Measurements from ENCODE around the gene SERPINE2.
A peak's percentile ranks its signal among the peaks of the same experiment; 100 is the strongest.
"Not testable (repeated sequence)": the region's sequence is repeated elsewhere in the genome, so short reads cannot be mapped to it uniquely, and the experiment has no call there.

Gene SERPINE2

DNA sequence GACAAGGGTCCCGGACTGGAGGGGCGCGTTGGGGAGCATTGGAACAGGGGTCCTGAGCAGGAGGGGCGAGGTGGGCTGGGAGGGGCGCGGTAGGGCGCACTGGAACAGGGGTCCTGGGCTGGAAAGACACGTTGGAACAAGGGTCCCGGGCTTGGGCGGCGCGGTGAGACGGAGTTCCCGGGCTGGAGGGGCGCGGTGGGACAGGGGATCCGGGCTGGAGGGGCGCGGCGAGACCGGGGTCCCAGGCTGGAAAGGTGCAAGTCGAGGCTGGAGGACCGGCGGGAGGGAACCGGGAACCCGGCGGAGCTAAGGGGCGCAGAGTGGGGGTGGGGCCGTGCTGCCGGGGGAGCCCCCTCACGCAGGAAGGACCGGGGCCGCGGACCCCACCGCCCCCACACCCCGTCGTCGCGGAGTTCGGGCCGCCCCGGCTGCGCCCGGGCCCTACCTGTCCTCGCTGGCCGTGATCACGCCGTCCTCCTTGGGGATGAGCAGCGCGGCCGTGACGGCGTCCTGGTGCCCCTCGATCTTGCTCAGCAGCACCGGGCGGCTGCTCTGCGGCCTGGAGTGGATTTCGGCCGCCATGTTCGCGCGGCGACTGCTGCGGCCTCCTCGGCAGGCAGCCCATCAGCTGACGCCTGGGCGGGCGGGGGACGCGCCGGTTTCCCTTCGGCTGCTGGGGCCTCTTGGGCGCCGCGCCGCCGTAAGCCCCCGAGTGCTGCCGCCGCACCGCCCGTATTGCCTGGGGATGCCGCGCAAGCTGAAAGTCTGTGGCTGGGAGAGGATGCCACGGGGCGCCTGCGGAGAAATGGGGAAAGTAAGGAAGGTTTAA, 94.2 kb downstream of the SERPINE2 start, which contains the start of gene WDFY1:
Gene WDFY1, minus strand, starts transcription at position 633 of the 829 bp plus-strand sequence. Its CDS starts 51 bp downstream, at position 582.
- H3K4me3 ChIP-seq (ENCODE audit: low read depth, low read length), result peak within 1 kb of the TSS; percentile 83

DNA sequence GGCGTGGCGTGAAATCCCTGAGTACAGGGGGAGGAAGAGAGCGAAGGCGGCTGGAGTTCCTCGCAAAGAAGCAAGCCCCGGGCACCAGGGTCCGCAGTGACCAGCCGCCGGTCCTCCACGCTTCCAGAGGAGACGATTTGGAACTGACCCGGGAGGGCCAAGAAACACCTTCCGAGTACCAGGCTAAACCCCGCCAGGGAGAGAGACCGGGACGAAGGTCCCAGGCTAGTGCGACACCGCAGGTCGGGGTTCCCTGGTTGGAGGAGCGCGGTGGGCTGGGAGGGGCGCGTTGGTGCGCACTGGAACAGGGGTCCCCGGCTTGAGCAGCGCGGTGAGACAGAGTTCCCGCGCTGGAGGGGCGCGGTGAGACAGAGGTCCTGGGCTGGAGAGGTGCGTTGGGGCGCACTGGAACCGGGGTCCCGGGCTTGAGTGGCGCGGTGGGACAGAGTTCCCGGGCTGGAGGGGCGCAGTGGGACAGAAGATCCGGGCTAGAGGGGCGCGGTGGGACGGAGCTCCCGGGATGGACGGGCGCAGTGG, 94.9 kb downstream of the SERPINE2 start:
- peak overlapping the region; percentile 83 for H3K4me3 ChIP-seq (ENCODE audit: low read depth, low read length)

DNA sequence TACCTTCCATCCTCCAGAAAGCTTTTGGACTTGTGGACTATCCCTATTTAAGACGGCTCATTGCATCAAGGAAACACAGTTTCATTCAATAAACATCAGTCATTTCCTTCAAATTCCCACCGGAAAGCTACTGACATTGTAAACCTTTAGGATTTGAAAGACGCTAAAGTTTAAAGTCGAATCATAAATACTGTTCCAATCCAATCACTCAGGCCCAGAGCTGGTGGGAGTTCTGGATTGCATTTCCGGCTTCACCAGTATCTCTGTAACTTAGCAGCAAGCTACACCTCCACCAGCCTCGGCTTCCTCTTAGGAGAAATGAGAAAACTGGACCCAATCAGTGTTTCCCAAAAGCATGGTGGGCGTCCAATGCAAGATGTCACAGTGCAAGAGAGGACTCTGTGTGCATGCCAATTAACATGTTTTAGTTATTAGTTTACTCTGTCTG, 95.5 kb downstream of the SERPINE2 start:
- peak overlapping the region; percentile 83 for H3K4me3 ChIP-seq (ENCODE audit: low read depth, low read length)

DNA sequence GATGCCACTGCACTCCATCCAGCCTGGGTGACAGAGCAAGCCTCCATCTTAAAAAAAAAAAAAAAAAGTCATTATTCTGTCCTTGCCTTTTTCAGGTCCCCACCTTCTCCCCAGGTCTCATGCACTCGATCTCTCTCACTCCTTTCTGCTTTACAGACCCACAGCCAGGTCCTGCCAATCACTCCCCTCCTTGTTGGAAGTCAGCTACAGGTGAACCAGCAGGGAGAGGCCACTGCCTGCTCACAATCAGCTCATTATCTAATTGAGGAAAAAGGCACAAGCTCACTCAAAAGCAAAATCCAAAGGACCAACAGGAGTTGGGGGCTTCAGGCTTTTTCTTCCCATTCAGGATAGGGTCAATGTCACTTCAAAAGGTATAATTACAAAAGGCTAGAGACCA, 96.0 kb downstream of the SERPINE2 start:
- peak overlapping the region; percentile 8 for H3K4me3 ChIP-seq (ENCODE audit: low read depth, low read length)

DNA sequence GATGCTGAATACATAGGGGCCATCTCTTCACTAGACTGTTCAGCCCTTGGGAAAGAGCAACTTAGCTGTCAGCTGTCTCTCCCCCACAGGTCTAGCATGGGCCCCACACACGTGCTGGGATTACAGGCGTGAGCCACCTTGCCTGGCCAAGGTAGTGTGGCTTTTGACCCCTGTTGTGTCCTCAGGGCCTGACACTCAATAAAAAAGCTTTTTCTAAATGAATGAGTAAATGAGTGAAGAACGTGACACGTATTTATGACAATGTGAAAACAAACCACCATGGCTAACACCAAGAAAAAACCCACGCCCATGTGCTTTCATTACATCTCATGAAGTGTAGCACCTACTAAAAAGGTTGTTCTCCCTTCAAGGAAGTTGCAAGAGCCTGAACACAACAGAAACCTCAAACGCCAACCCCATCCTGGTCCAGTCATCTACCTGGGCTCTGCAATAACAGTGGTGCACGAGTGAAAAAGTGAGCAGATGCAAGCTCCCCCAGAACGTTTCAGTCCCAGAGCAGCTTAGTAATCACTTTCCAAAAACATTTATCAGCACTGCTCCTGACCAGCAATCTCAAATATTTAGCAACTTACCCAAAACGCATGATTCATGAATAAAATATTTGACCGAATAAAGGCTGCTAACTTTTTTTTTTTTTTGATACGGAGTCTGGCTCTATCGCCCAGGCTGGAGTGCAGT, 97.4 kb downstream of the SERPINE2 start:
- H3K4me3 ChIP-seq (ENCODE audit: low read depth, low read length), result no peak overlapping the region

DNA sequence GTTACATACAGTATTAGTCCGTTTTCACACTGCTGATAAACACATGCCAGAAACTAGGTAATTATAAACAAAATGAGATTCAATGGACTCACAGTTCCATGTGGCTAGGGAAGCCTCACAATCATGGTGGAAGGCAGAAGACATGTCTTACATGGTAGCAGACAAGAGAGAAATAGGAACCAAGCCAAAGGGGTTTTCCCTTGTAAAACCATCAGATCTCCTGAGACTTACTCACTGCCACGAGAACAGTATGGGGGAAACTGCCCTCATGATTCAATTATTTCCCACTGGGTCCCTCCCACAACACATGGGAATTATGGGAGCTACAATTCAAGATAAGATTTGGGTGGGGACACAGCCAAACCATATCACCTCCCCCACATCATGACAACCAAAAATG, 99.6 kb downstream of the SERPINE2 start:
- not testable (repeated sequence) for H3K4me3 ChIP-seq (ENCODE audit: low read depth, low read length)

DNA sequence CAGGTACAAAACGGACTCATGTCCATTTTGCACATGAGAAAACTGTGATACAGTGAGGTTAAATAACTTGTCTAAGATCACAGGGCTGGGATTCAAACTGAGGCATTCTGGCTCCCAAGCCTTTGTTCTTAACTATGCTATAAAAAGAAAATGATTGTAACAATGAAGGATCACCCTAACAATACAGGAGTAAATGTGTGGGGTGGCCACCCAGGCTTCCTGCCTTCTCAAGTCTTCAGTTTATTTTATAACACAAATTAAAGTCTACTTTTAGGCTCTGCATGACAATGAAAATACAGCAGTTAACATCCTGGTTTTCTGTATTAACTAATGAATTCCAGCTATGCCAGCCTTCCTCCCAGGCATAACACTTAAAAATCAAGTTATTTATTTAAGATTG, 101.6 kb downstream of the SERPINE2 start:
- H3K4me3 ChIP-seq (ENCODE audit: low read depth, low read length), result no peak overlapping the region

DNA sequence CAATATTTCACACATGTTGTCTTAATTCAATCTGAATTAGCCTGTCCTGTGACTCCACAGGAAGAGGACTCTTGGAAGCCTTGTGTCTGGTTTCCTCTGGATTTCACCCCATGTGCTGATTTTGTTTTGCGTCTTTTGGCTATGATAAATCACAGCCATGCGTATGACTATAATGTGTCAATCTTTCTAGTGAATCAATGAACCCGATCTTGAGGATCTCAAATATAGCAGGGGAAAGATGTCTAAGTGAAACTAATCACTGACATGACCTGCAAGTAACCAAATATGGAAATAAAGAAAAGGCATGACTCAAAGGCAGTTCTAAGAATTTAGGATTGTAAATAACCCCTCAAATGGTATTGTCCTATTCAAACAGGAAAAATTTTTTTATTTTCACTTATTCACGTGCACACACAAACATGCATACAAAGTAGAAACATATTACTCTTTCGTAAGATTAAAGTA, 102.2 kb downstream of the SERPINE2 start:
- no peak overlapping the region for H3K4me3 ChIP-seq (ENCODE audit: low read depth, low read length)

DNA sequence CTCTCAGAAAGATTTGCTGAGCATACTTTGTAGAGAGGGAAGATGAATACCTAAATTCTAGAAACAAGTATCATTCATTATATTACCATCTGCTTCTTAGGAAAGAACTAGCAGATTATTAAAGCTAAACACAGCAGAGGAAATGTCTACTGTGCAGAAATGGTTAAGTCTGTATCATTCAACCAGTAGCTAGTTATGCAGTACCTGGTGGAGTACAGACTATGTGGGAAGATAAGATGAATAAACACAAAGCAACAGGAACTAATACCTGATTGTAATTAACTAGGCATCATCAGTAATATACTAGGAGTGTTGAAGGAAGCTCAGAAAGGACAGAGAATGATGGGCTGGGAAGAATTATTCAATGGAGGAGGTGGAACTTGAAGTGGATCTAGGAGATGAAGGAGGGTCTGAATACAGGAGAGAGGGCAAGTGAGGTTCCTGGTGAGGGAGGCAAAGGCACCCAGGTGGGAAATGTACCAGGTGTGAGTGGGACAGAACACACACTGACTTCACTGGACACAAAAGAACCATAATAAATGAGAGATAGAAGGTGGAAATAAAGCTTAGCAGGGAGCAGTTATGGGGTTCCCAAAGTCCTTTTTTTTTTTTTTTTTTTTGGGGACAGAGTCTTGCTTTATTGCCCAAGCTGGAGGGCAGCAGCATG, 103.5 kb downstream of the SERPINE2 start:
- no peak overlapping the region for H3K4me3 ChIP-seq (ENCODE audit: low read depth, low read length)

DNA sequence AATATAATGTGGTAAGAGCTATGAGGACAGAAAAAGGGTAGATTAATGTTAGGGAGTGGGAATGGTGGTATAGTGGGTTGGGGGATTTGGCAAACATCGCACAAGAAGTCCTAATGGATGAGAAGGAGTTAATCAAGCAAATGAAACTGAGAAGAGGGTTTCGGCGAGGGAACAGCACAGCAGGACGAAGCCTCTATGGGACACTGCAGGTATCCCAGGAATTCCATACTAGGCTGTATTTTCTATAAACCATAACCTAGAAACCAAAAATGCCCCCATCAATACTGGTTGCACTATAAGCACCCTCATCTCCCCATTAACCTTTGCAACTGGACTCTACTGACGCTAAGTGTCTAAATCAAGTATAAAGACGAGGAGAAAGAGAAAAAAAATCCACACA, 104.2 kb downstream of the SERPINE2 start:
- H3K4me3 ChIP-seq (ENCODE audit: low read depth, low read length), result no peak overlapping the region

DNA sequence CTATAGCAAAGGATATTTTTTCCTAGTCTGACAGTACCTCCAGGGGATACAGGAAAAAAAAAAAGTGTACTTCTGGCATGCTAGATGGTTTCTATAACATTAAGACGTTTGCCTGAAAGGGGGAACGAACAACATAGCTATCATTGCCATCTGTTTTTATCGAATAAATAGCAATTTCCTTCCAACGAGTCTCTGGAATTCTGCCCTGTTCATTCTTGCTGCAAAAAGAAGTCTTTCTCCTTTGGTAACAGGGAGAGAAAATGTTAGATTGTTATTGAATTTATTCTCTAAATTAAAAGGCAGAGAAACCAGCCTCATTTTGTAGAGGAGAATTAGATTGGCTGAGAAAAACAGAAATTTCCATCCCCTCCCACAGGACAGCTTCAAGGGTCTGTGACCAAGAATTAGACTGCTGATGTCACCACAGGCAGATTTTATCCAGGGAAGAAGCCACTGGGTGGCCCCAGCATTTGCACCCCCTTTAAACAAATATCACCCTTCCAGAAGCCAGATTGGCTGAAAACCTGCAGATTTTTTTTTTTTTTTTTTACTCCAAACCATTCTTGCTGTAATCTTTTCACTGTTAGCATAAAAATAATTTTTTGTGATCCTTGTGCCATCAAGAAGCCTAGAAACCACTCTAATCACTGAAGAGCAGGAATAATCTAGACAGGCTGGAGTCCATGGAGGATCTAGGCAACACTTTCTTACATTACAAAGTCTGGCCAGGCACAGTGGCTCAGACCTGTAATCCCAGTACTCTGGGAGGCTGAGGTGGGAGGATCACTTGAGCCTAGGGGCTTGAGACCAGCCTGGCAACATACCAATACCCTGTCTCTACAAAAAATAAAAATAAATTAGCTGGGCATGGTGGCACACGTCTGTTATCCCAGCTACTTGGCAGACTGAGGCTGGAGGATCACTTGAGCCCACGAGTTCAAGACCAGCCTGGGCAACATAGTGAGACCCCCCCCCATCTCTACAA, 106.0 kb downstream of the SERPINE2 start:
- no peak overlapping the region for H3K4me3 ChIP-seq (ENCODE audit: low read depth, low read length)

DNA sequence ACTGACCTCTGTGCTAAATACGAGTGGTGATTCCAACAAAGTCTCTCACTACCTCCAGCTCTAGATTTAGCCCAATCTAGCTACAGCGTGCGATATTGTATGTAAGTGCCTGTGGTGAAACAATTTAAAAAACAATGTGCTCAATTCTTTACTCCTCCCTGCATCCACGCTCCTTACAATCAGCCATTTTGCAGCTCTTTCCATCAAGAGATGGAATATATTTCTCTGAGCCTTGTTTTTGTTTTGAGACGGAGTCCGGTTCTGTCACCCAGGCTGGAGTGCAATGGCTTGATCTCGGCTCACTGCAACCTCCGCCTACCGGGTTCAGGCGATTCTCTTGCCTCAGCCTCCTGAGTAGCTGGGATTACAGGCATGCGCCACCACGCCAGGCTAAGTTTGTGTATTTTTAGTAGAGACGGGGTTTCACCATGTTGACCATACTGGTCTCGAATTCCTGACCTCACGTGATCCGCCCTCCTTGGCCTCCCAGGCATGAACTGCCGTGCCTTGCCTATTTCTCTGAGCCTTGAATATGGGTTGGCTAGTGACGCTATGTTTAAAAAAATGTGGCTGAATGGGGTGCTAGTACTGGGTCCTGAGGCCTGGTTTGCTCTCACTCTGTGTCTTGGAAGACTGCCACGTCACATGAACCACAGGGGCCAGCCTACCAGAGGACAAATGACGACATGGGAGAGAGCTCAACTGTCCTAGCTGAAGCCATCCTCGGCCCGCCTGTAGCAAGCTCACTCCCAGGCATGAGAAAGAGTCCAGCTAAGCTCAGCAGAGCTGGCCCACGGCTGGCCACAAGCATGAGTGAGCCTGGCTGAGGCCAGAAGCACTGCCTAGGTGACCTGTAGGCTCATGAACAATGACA, 108.7 kb downstream of the SERPINE2 start:
- H3K4me3 ChIP-seq (ENCODE audit: low read depth, low read length), result no peak overlapping the region

DNA sequence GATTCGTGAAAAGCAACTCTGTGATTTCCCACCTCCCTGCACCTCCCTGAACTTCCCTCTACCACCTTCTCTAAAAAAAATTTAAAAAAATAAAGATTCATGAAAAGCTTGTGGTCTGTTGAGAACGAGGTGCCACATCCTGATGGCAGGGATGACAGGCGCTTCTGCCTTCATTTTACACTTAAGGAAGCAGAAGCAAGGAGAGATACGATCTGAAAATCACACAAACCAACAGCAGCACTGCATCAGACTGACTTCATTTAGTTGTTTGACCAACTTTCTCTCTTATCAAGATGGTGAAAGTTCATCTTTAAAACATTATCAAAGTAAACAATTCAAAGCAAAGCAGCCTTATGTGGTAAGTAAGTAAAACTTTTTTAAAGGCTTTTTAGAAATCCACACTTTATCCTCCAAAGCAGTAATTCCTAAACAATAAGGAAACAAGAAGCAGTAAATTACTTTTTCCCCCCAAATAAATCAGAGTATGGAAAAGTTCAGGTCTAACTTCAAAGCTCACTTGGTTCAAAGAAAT, 109.4 kb downstream of the SERPINE2 start:
- no peak overlapping the region for H3K4me3 ChIP-seq (ENCODE audit: low read depth, low read length)

DNA sequence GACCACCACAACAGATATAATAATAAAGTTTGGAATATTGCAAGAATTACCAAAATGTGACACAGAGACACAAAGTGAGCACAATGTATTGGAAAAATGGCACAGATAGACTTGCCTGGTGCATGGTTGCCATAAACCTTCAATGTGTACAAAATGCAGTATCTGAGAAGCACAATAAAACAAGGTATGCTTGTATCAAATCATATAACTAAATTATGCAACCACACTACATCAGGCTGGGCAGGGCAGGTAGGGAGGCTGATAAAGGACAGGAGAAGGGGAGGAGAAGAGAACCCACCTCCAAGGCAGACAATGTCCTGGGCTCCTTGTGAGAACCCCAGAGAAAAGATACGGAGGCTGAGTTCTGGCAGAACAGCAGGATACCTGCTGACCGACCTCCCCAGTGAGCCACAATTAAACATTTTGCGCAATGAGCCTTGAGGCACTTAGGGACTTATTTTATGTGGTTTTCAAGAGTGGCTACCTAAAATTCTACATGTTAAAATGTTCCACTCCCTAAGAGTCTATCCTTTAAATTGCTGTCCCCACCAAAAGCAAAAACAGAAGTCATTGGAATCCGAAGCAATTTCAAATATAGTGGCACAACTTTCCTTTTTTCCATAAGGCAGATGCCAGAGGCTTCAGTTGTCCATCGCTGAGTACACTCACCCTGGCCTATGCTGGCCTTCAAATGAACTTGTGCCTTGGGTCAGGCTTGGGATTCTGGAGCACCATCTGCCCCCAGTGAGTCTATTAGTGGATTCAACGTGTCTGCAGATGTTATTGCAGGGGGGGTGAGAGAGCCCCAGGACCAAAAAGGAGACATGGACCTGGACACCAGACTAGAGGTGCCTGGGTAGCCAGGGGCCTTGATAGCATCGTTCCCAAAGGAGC, 110.7 kb downstream of the SERPINE2 start:
- no peak overlapping the region for H3K4me3 ChIP-seq (ENCODE audit: low read depth, low read length)

DNA sequence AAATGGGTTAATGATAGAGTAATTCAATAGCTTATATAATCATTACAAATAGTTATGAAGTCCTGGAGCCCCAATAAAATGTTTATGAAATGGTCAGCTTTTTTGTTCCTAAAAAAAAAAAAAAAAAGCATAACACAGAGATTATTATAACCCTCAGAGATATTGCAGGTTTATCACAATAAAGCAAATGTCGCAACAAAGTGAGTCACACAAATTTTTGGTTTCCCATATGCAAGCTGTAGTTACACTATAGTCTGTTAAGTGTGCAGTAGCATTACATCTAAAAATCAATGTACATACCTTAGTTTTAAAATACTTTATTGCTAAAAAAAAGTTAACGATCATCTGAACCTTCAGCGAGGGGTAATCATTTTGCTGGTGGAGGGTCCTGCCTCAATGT, 114.0 kb downstream of the SERPINE2 start:
- H3K4me3 ChIP-seq (ENCODE audit: low read depth, low read length), result no peak overlapping the region

Measured in iPS-11a (cell line).